ENCODE measurements around the gene HSD17B12. TPM values are rescaled to one million over a fixed set of nuclear protein-coding genes. Genes with fewer than 3 reads are reported as not detected.

HSD17B12 gene
- total RNA-seq, 1 donor from 2014 or later, result 48.2 TPM

- Histone ChIP-seq H3K27ac (peak overlapping the region; percentile 68 to 79), H3K9me3 (no peaks in the 10 kb centered on the region), H3K4me3 (peak overlapping the region; percentile 24 to 42), H3K4me1 (peaks cover 16 to 35% of the 10 kb centered on the region in 2 donors), H3K36me3 (no peaks in the 10 kb centered on the region), H3K27me3 (no peaks in the 10 kb centered on the region)
- no peak for DNase-seq (ENCODE audit: low spot score in 2 of 2)
- intact Hi-C loops (cut with DNase I), result loop anchor here (2.0 to 5.0 kb wide), 2 partner anchors 13 to 94 kb away; no protein-coding TSS in a partner anchor
- TF ChIP-seq CTCF (IDR thresholded peaks at IDR 0.05), result peak in 2 of 3 experiments; percentile 32 to 43
These were observed 55.4 kb downstream of the HSD17B12 start for GRCh38 chr11:43735961-43736360.

GRCh38 chr11:43736502-43737200, 56.1 kb downstream of the HSD17B12 start:
- Histone ChIP-seq H3K4me3 (peak overlapping the region; percentile 24 to 42), H3K27ac (peak overlapping the region; percentile 68 to 79), H3K27me3 (no peaks in the 10 kb centered on the region), H3K4me1 (peaks cover 16 to 35% of the 10 kb centered on the region in 2 donors), H3K36me3 (no peaks in the 10 kb centered on the region), H3K9me3 (no peaks in the 10 kb centered on the region)
- no peak for DNase-seq (ENCODE audit: low spot score in 2 of 2)
- intact Hi-C loops (cut with DNase I), result loop anchor here (2.0 to 5.0 kb wide), 2 partner anchors 14 to 94 kb away; no protein-coding TSS in a partner anchor
- no peak for TF ChIP-seq CTCF (IDR thresholded peaks at IDR 0.05)

- no peaks in the 10 kb centered on the region for H3K27me3 ChIP-seq
- no peaks in the 10 kb centered on the region for H3K9me3 ChIP-seq
- peak overlapping the region; percentile 68 to 79 for H3K27ac ChIP-seq
- no peak for DNase-seq (ENCODE audit: low spot score in 2 of 2)
- intact Hi-C loops (cut with DNase I), result loop anchor here (2.0 to 5.0 kb wide), 2 partner anchors 14 to 95 kb away; no protein-coding TSS in a partner anchor
- peak overlapping the region in 1 of 2 donors; percentile 42 for H3K4me3 ChIP-seq
- H3K36me3 ChIP-seq, result no peaks in the 10 kb centered on the region
- TF ChIP-seq CTCF (IDR thresholded peaks at IDR 0.05), result no peak
- peaks cover 16 to 35% of the 10 kb centered on the region in 2 donors for H3K4me1 ChIP-seq
These were observed 56.7 kb downstream of the HSD17B12 start for GRCh38 chr11:43737201-43737590.

- H3K4me1 ChIP-seq, result peaks cover 16 to 35% of the 10 kb centered on the region in 2 donors
- intact Hi-C loops (cut with DNase I), result loop anchor here (2.0 to 5.0 kb wide), 2 partner anchors 58 to 97 kb away; partner anchors contain the start of gene HSD17B12
- peak overlapping the region in 1 of 2 donors; percentile 31 for H3K4me3 ChIP-seq
- DNase-seq (ENCODE audit: low spot score in 2 of 2), result no peak
- peaks cover 0 to 4% of the 10 kb centered on the region in 2 donors for H3K36me3 ChIP-seq
- peak overlapping the region; percentile 68 to 79 for H3K27ac ChIP-seq
- H3K9me3 ChIP-seq, result no peaks in the 10 kb centered on the region
- no peak for TF ChIP-seq CTCF (IDR thresholded peaks at IDR 0.05)
- no peaks in the 10 kb centered on the region for H3K27me3 ChIP-seq
These were observed 58.3 kb downstream of the HSD17B12 start for GRCh38 chr11:43738600-43739409.

- H3K36me3 ChIP-seq, result peaks cover 0 to 4% of the 10 kb centered on the region in 2 donors
- intact Hi-C loops (cut with DNase I), result no loop called here
- no peak for TF ChIP-seq CTCF (IDR thresholded peaks at IDR 0.05)
- H3K9me3 ChIP-seq, result no peaks in the 10 kb centered on the region
- no peak overlapping the region for H3K27ac ChIP-seq
- no peak overlapping the region for H3K4me3 ChIP-seq
- H3K27me3 ChIP-seq, result no peaks in the 10 kb centered on the region
- peaks cover 0 to 5% of the 10 kb centered on the region in 2 donors for H3K4me1 ChIP-seq
- DNase-seq (ENCODE audit: low spot score in 2 of 2), result no peak
These were observed 66.1 kb downstream of the HSD17B12 start for GRCh38 chr11:43746670-43747069.

Data from ascending aorta (tissue), 2 donors.